Measurements from ENCODE around the gene MAST4.

Gene MAST4

DNA sequence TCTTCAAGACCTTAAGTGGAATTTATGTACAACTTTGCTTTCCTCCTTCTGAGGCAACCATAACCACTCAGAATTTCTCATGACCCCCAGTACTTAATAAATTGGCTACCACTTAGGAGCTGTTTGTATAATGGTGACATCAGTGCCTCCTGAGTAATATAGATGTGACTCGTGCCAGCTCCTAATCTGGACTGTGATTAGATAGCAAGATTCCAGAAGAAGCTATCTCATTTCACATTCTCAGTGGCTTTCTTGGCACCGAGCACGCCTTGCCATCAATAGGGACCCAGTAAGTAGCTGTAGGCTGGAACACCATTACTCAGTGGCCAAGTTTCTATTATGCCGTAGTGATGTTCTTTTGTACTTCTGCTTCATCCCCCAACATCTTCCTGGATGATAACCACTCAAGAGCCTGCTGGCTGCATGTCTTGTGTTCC, 371.7 kb downstream of the MAST4 start:
- Histone ChIP-seq H3K4me1 (ENCODE audit: control insufficient read depth in 5 of 5, insufficient read depth in 5 of 5, low read length in 5 of 5) (peaks cover 0 to 7% (median 5%) of the 10 kb centered on the region in 5 donors), H3K27ac (ENCODE audit: low read depth, low read length) (no peak overlapping the region), H3K36me3 (ENCODE audit: control insufficient read depth in 5 of 5, insufficient read depth in 5 of 5, low read length in 5 of 5) (no peaks in the 10 kb centered on the region), H3K9me3 (ENCODE audit: control insufficient read depth in 5 of 5, low read length in 5 of 5) (no peaks in the 10 kb centered on the region), H3K9ac (ENCODE audit: low read length in 5 of 5) (no peak overlapping the region), H3K27me3 (ENCODE audit: control insufficient read depth in 5 of 5, insufficient read depth in 4 of 5, low read length in 5 of 5) (no peaks in the 10 kb centered on the region), H3K4me3 (ENCODE audit: low read depth in 1 of 5, low read length in 5 of 5) (no peak overlapping the region)

DNA sequence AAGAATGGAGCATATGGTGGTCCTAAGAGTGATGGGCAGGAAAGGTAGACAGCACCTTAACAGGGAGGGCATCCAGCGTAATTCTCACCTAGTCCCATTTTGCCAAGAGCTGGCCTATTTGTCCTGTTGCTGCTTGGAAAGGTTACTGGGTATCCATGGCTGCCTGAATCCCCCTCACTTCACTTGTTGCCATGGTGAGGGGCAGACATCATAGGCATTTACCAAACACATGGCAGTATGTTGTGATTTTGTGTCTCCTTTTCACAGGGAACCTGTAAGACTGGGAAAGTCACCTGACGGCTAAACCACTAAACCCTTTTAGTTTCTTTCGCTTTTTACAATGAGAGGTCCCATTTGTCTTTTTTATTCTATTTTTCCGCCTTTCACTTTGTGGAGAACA, 373.3 kb downstream of the MAST4 start:
- Histone ChIP-seq H3K9ac (ENCODE audit: low read length in 5 of 5) (no peak overlapping the region), H3K9me3 (ENCODE audit: control insufficient read depth in 5 of 5, low read length in 5 of 5) (no peaks in the 10 kb centered on the region), H3K4me1 (ENCODE audit: control insufficient read depth in 5 of 5, insufficient read depth in 5 of 5, low read length in 5 of 5) (no peaks in the 10 kb centered on the region)

DNA sequence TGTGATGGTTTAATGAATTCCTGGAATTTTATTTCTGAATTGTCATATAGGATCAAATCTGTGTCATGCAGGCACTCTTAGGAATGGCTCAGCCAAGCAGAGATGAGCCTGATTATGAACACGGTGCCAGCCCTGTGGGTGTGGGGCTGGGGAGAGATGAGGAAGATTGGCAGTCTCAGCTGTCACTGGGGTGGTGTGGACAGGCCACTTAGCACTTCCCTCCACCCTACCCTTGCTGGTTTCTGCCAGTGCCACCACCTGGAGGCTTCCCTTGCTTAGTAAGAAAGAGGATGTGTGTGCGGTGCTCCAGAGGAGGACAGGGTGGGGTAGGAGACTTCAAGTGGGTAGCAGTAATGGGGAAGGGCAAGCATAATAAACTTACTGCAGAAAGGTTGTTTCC, 373.8 kb downstream of the MAST4 start:
- no peak overlapping the region for H3K4me3 ChIP-seq (ENCODE audit: low read depth in 1 of 5, low read length in 5 of 5)
- no peaks in the 10 kb centered on the region for H3K9me3 ChIP-seq (ENCODE audit: control insufficient read depth in 5 of 5, low read length in 5 of 5)
- no peaks in the 10 kb centered on the region for H3K27me3 ChIP-seq (ENCODE audit: control insufficient read depth in 5 of 5, insufficient read depth in 4 of 5, low read length in 5 of 5)
- H3K27ac ChIP-seq (ENCODE audit: low read depth, low read length): no peak overlapping the region
- no peaks in the 10 kb centered on the region for H3K36me3 ChIP-seq (ENCODE audit: control insufficient read depth in 5 of 5, insufficient read depth in 5 of 5, low read length in 5 of 5)
- H3K4me1 ChIP-seq (ENCODE audit: control insufficient read depth in 5 of 5, insufficient read depth in 5 of 5, low read length in 5 of 5): peaks cover 0 to under 1% (median 0%) of the 10 kb centered on the region in 5 donors
- no peak overlapping the region for H3K9ac ChIP-seq (ENCODE audit: low read length in 5 of 5)

More for the DNA sequence above, 373.3 kb downstream of the MAST4 start:
- Histone ChIP-seq H3K4me3 (ENCODE audit: low read depth in 1 of 5, low read length in 5 of 5) (no peak overlapping the region), H3K27ac (ENCODE audit: low read depth, low read length) (no peak overlapping the region), H3K36me3 (ENCODE audit: control insufficient read depth in 5 of 5, insufficient read depth in 5 of 5, low read length in 5 of 5) (no peaks in the 10 kb centered on the region), H3K27me3 (ENCODE audit: control insufficient read depth in 5 of 5, insufficient read depth in 4 of 5, low read length in 5 of 5) (no peaks in the 10 kb centered on the region)

DNA sequence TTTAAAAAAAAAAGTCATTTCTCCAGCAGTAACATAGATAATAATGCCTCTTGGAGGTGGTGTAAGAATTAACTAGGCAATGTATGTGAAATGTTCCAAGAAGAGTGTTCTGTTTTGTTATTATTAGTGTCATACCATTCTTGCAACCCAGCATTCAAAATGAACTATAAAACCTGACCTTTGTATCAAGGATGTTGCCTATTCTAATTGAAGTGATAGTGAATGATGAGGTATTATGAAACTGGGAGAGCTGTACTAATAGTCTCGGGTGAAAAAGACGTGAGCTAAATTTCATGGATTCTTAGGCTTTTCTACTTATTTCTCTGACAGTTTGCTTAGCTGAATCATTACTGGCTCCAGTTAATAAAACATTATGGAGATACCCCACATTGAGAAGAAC, 375.8 kb downstream of the MAST4 start:
- H3K36me3 ChIP-seq (ENCODE audit: control insufficient read depth in 5 of 5, insufficient read depth in 5 of 5, low read length in 5 of 5): no peaks in the 10 kb centered on the region
- H3K4me1 ChIP-seq (ENCODE audit: control insufficient read depth in 5 of 5, insufficient read depth in 5 of 5, low read length in 5 of 5): peaks cover 0 to 6% (median 0%) of the 10 kb centered on the region in 5 donors
- H3K4me3 ChIP-seq (ENCODE audit: low read depth in 1 of 5, low read length in 5 of 5): no peak overlapping the region

DNA sequence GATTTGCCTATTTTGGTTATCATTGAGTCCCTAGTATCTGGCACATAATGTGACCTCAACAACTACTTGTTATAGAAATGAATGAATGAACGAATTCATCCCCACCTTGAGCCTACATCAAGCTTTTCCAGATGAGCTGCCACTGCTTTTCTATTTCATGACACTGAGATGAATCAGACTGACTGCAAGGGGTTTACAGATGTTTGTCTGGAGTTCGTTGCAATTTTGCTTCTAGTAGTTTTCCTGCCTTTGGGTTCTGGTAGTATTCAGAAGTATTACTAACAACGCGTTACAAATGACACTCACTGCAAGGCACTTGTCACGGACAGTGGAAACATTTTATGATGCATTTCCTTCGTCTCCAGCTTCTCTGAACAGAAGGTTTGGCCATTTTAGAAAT, 378.1 kb downstream of the MAST4 start:
- H3K27me3 ChIP-seq (ENCODE audit: control insufficient read depth in 5 of 5, insufficient read depth in 4 of 5, low read length in 5 of 5): no peaks in the 10 kb centered on the region
- H3K9ac ChIP-seq (ENCODE audit: low read length in 5 of 5): no peak overlapping the region
- no peak overlapping the region for H3K4me3 ChIP-seq (ENCODE audit: low read depth in 1 of 5, low read length in 5 of 5)
- H3K36me3 ChIP-seq (ENCODE audit: control insufficient read depth in 5 of 5, insufficient read depth in 5 of 5, low read length in 5 of 5): no peaks in the 10 kb centered on the region
- no peaks in the 10 kb centered on the region for H3K9me3 ChIP-seq (ENCODE audit: control insufficient read depth in 5 of 5, low read length in 5 of 5)
- peaks cover 0 to 6% (median 0%) of the 10 kb centered on the region in 5 donors for H3K4me1 ChIP-seq (ENCODE audit: control insufficient read depth in 5 of 5, insufficient read depth in 5 of 5, low read length in 5 of 5)
- no peak overlapping the region for H3K27ac ChIP-seq (ENCODE audit: low read depth, low read length)

More for the DNA sequence above, 375.8 kb downstream of the MAST4 start:
- Histone ChIP-seq H3K9ac (ENCODE audit: low read length in 5 of 5) (no peak overlapping the region), H3K27me3 (ENCODE audit: control insufficient read depth in 5 of 5, insufficient read depth in 4 of 5, low read length in 5 of 5) (no peaks in the 10 kb centered on the region), H3K9me3 (ENCODE audit: control insufficient read depth in 5 of 5, low read length in 5 of 5) (no peaks in the 10 kb centered on the region), H3K27ac (ENCODE audit: low read depth, low read length) (no peak overlapping the region)

DNA sequence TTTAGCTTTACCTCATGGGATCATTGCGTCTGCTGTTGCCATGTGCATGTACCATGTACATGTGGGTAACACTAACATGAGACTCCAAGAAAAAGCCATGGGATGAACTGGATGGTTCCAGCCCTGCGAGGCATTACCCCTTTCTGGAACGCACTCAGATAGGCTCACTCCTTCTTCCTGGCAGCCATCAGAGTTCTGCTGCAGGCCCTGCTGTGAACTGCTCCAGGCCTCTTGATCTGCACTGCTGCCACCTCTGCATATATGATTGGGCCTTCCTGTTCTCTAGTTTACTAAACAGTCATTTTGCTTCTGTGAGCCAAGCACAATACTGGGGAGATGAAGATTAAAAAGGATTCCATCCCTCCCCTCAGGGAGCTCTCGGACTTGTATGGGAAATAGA, 379.9 kb downstream of the MAST4 start:
- no peak overlapping the region for H3K4me3 ChIP-seq (ENCODE audit: low read depth in 1 of 5, low read length in 5 of 5)
- H3K4me1 ChIP-seq (ENCODE audit: control insufficient read depth in 5 of 5, insufficient read depth in 5 of 5, low read length in 5 of 5): peaks cover 0 to 11% (median 0%) of the 10 kb centered on the region in 5 donors
- no peak overlapping the region for H3K27ac ChIP-seq (ENCODE audit: low read depth, low read length)
- no peaks in the 10 kb centered on the region for H3K27me3 ChIP-seq (ENCODE audit: control insufficient read depth in 5 of 5, insufficient read depth in 4 of 5, low read length in 5 of 5)
- no peaks in the 10 kb centered on the region for H3K9me3 ChIP-seq (ENCODE audit: control insufficient read depth in 5 of 5, low read length in 5 of 5)
- H3K9ac ChIP-seq (ENCODE audit: low read length in 5 of 5): no peak overlapping the region
- H3K36me3 ChIP-seq (ENCODE audit: control insufficient read depth in 5 of 5, insufficient read depth in 5 of 5, low read length in 5 of 5): no peaks in the 10 kb centered on the region

DNA sequence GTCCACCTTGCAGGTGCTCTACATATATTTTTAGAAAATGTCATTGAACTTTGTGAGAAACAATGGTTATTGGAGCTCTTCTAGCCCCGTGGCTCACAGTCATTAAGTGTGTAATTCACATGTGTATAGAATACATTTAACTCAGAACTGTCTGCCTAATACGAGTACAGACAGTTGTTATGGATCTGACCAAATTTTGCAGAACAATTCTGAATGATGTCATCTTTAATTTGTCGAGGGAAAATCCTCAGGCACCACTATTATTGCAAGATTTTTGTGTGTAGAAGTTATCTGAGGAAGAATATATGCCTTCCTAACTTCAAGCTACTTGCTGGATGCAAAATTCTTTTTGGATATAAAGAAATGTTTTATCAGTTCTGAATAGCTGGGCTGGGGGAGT, 383.5 kb downstream of the MAST4 start:
- Histone ChIP-seq H3K9me3 (ENCODE audit: control insufficient read depth in 5 of 5, low read length in 5 of 5) (no peaks in the 10 kb centered on the region), H3K36me3 (ENCODE audit: control insufficient read depth in 5 of 5, insufficient read depth in 5 of 5, low read length in 5 of 5) (no peaks in the 10 kb centered on the region), H3K4me1 (ENCODE audit: control insufficient read depth in 5 of 5, insufficient read depth in 5 of 5, low read length in 5 of 5) (peaks cover 0 to 26% (median 10%) of the 10 kb centered on the region in 5 donors), H3K4me3 (ENCODE audit: low read depth in 1 of 5, low read length in 5 of 5) (no peak overlapping the region), H3K9ac (ENCODE audit: low read length in 5 of 5) (no peak overlapping the region), H3K27me3 (ENCODE audit: control insufficient read depth in 5 of 5, insufficient read depth in 4 of 5, low read length in 5 of 5) (no peaks in the 10 kb centered on the region), H3K27ac (ENCODE audit: low read depth, low read length) (no peak overlapping the region)

DNA sequence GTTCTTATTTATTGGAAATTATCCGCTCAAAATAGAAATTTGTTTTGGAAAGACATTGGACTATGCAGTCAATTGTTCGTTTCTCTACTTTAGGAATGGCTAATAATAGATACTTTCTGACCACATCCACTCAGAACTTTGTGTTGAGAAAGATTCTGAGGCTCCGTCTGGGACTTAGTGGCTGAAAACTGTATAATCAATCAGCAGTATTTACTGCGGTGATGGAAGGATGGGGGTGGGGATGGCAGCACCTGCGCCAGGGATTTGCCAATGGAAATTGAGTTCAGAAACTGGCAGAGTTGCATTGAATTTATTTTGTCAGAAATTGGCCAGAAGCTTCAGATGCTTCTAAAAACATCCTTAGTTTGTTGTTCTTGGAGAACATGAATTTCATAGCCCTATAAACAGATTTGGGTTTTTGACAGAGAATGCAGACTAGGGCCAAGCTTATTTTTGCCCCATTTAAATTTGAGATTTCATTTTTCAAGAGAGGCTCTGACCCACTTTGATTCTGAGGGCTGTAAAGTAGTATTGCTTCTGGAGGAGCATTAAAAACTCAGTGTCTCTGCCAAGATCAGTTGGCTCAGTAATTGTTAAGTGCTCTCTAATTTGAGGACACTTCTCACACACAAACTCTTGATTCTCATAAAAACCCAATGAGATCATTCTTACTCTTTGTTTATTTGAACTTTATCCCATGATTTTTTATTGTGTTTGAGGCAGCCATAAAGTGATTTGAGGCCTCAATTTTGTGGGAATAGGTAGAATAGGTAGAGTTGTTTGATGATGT, 385.3 kb downstream of the MAST4 start:
- Histone ChIP-seq H3K4me1 (ENCODE audit: control insufficient read depth in 5 of 5, insufficient read depth in 5 of 5, low read length in 5 of 5) (peaks cover 0 to 20% (median 10%) of the 10 kb centered on the region in 5 donors), H3K9me3 (ENCODE audit: control insufficient read depth in 5 of 5, low read length in 5 of 5) (no peaks in the 10 kb centered on the region), H3K27ac (ENCODE audit: low read depth, low read length) (peak overlapping the region; percentile 66), H3K4me3 (ENCODE audit: low read depth in 1 of 5, low read length in 5 of 5) (no peak overlapping the region), H3K9ac (ENCODE audit: low read length in 5 of 5) (no peak overlapping the region), H3K27me3 (ENCODE audit: control insufficient read depth in 5 of 5, insufficient read depth in 4 of 5, low read length in 5 of 5) (no peaks in the 10 kb centered on the region), H3K36me3 (ENCODE audit: control insufficient read depth in 5 of 5, insufficient read depth in 5 of 5, low read length in 5 of 5) (no peaks in the 10 kb centered on the region)

DNA sequence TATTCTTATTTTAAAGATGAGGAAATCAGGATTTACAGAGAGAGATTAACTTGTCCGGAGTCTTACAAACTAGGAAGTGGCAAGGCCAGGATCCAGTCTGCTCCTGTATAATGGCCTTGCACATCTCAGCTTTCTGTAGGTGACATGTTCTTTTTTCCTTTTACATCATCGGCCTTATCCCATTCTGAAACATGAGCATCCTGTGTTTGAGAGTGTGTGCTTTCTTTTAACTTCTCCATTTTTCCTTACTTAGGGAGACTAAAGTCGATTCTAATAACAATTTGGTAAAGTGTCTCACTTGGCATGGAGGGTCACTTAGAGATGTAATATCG, 385.8 kb downstream of the MAST4 start:
- Histone ChIP-seq H3K4me3 (ENCODE audit: low read depth in 1 of 5, low read length in 5 of 5) (no peak overlapping the region), H3K9me3 (ENCODE audit: control insufficient read depth in 5 of 5, low read length in 5 of 5) (no peaks in the 10 kb centered on the region), H3K36me3 (ENCODE audit: control insufficient read depth in 5 of 5, insufficient read depth in 5 of 5, low read length in 5 of 5) (no peaks in the 10 kb centered on the region), H3K9ac (ENCODE audit: low read length in 5 of 5) (no peak overlapping the region), H3K4me1 (ENCODE audit: control insufficient read depth in 5 of 5, insufficient read depth in 5 of 5, low read length in 5 of 5) (peaks cover 0 to 20% (median 10%) of the 10 kb centered on the region in 5 donors), H3K27ac (ENCODE audit: low read depth, low read length) (peak overlapping the region; percentile 66), H3K27me3 (ENCODE audit: control insufficient read depth in 5 of 5, insufficient read depth in 4 of 5, low read length in 5 of 5) (no peaks in the 10 kb centered on the region)

DNA sequence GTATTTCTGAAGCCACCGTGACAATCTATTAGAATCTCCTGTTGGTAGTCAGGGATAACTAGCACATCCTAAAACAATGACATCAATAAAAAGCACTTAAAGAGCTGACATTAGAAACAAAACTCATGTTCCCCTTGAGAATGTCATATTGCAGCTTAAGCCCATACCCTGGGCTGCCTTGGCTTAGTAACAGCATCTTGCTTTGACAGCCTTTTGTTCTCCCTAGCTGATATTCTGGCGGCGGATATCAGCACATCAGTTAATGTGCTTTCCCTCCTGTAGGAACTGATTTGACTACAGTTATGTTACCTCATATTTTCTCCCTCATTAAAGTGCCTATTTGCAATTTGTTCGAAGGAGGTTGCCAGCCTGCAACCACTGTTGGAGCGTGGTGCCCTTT, 386.3 kb downstream of the MAST4 start:
- Histone ChIP-seq H3K4me3 (ENCODE audit: low read depth in 1 of 5, low read length in 5 of 5) (no peak overlapping the region), H3K36me3 (ENCODE audit: control insufficient read depth in 5 of 5, insufficient read depth in 5 of 5, low read length in 5 of 5) (no peaks in the 10 kb centered on the region), H3K27me3 (ENCODE audit: control insufficient read depth in 5 of 5, insufficient read depth in 4 of 5, low read length in 5 of 5) (no peaks in the 10 kb centered on the region), H3K9me3 (ENCODE audit: control insufficient read depth in 5 of 5, low read length in 5 of 5) (no peaks in the 10 kb centered on the region), H3K27ac (ENCODE audit: low read depth, low read length) (peak overlapping the region; percentile 66), H3K4me1 (ENCODE audit: control insufficient read depth in 5 of 5, insufficient read depth in 5 of 5, low read length in 5 of 5) (peaks cover 0 to 21% (median 10%) of the 10 kb centered on the region in 5 donors), H3K9ac (ENCODE audit: low read length in 5 of 5) (no peak overlapping the region)
